HEK293 (cell line): ENCODE results near the gene DYNLT1.

Experiments
- CTCF ChIA-PET: fragments of 350-600 bp; formaldehyde crosslinking; extraction: SDS; loops from one replicate; lab custom pipeline; 2021; ENCODE audit warnings: antibody characterized with exemption; lab: Yijun Ruan, JAX
- POLR2A ChIA-PET: fragments of 300-600 bp; formaldehyde crosslinking; extraction: SDS; loops from one replicate; lab custom pipeline; 2020; ENCODE audit warnings: antibody characterized with exemption, inconsistent platforms; lab: Yijun Ruan, JAX
- H3K27ac ChIP-seq: fragments of 200-500 bp; sonication (Bioruptor generic); 2 replicates; pipeline ENCODE4 v1.5.1; 2014; ENCODE audit warnings: low read depth, low read length, control low read depth, inconsistent platforms; ENCODE audit errors: extremely low read depth
- H3K36me3 ChIP-seq, 2 experiments: fragments of 200-500 bp in 1 of 2; sonication (Bioruptor generic) in 1 of 2; 1 replicate in 1 of 2; 2 replicates in 1 of 2; pipeline ENCODE4 v1.5.1; 2014 to 2017; ENCODE audit warnings: inconsistent platforms in 2 of 2, low read length in 2 of 2; ENCODE audit not compliant: control insufficient read depth in 2 of 2, insufficient read depth in 1 of 2
- H3K4me1 ChIP-seq: fragments of 200-500 bp; sonication (Bioruptor generic); 2 replicates; pipeline ENCODE4 v1.5.1; 2014; ENCODE audit warnings: mild to moderate bottlenecking, low read length, inconsistent platforms; ENCODE audit not compliant: control insufficient read depth, insufficient read depth
- H3K4me3 ChIP-seq: 2 replicates; pipeline ENCODE4 v1.5.1; 2011; ENCODE audit warnings: low read depth, mild to moderate bottlenecking, control low read depth, low read length, moderate library complexity
- H3K9me3 ChIP-seq: fragments of 200-500 bp; sonication (Bioruptor generic); 2 replicates; pipeline ENCODE4 v1.5.1; 2014; ENCODE audit warnings: low read depth, low read length, inconsistent platforms; ENCODE audit not compliant: control insufficient read depth, insufficient read depth
- FEZF1 ChIP-seq: fragments of 450-650 bp; formaldehyde crosslinking; IDR thresholded peaks from 2 replicates; pipeline ENCODE4 v1.5.1; 2016; ENCODE audit warnings: missing biosample characterization, missing genetic modification characterization
- GLIS1 ChIP-seq: fragments of 450-650 bp; formaldehyde crosslinking; IDR thresholded peaks from 2 replicates; pipeline ENCODE4 v1.5.1; 2016; ENCODE audit warnings: missing biosample characterization, missing genetic modification characterization
- HOXC10 ChIP-seq: sonication (generic); formaldehyde crosslinking; IDR thresholded peaks from 2 replicates; pipeline ENCODE4 v1.8.1; 2023; ENCODE audit warnings: mild to moderate bottlenecking, missing genetic modification reagents
- SCRT2 ChIP-seq: fragments of 450-650 bp; formaldehyde crosslinking; IDR thresholded peaks from 2 replicates; pipeline ENCODE4 v1.5.1; 2016; ENCODE audit warnings: missing biosample characterization, missing genetic modification characterization
- ZBTB17 ChIP-seq: fragments of 450-650 bp; formaldehyde crosslinking; IDR thresholded peaks from 2 replicates; pipeline ENCODE4 v1.5.1; 2016; ENCODE audit warnings: missing biosample characterization, missing genetic modification characterization
- ZBTB21 ChIP-seq: fragments of 450-650 bp; formaldehyde crosslinking; IDR thresholded peaks from 2 replicates; pipeline ENCODE4 v1.5.1; 2017; ENCODE audit warnings: missing biosample characterization, missing genetic modification characterization
- ZIC2 ChIP-seq: fragments of 450-650 bp; formaldehyde crosslinking; IDR thresholded peaks from 2 replicates; pipeline ENCODE4 v1.5.1; 2016; ENCODE audit warnings: missing biosample characterization, missing genetic modification characterization
- ZNF2 ChIP-seq: fragments of 450-650 bp; formaldehyde crosslinking; IDR thresholded peaks from 2 replicates; pipeline ENCODE4 v1.5.1; 2016; ENCODE audit warnings: missing biosample characterization, missing genetic modification characterization
- ZNF302 ChIP-seq: fragments of 450-650 bp; formaldehyde crosslinking; IDR thresholded peaks from 2 replicates; pipeline ENCODE4 v1.5.1; 2016; ENCODE audit warnings: missing biosample characterization, missing genetic modification characterization, low read depth
- ZNF521 ChIP-seq: fragments of 450-650 bp; formaldehyde crosslinking; IDR thresholded peaks from 2 replicates; pipeline ENCODE4 v1.5.1; 2017; ENCODE audit warnings: missing biosample characterization, mild to moderate bottlenecking, missing genetic modification characterization
- ZNF549 ChIP-seq: fragments of 450-650 bp; IDR thresholded peaks from 2 replicates; pipeline ENCODE4 v1.5.1; 2018; ENCODE audit warnings: missing biosample characterization, missing genetic modification characterization, mild to moderate bottlenecking, inconsistent platforms, moderate library complexity
- ZNF629 ChIP-seq: fragments of 450-650 bp; formaldehyde crosslinking; IDR thresholded peaks from 2 replicates; pipeline ENCODE4 v1.5.1; 2017; ENCODE audit warnings: missing biosample characterization, missing genetic modification characterization
- ZNF701 ChIP-seq: fragments of 450-650 bp; formaldehyde crosslinking; IDR thresholded peaks from 2 replicates; pipeline ENCODE4 v1.5.1; 2016; ENCODE audit warnings: missing biosample characterization, missing genetic modification characterization
- ZSCAN30 ChIP-seq: fragments of 450-650 bp; IDR thresholded peaks from 2 replicates; pipeline ENCODE4 v1.5.1; 2018; ENCODE audit warnings: missing biosample characterization, mild to moderate bottlenecking, missing genetic modification characterization, moderate library complexity
- TF ChIP-seq, protein P1 (sequence below): fragments of 450-650 bp; formaldehyde crosslinking; IDR thresholded peaks from 2 replicates; pipeline ENCODE4 v1.5.1; 2016; ENCODE audit warnings: missing biosample characterization, missing genetic modification characterization, borderline replicate concordance
- TF ChIP-seq, protein P2 (sequence below): fragments of 450-650 bp; formaldehyde crosslinking; IDR thresholded peaks from 2 replicates; pipeline ENCODE4 v1.5.1; 2016; ENCODE audit warnings: missing biosample characterization, missing genetic modification characterization
- TF ChIP-seq, protein P3 (sequence below): fragments of 450-650 bp; formaldehyde crosslinking; IDR thresholded peaks from 2 replicates; pipeline ENCODE4 v1.5.1; 2017; ENCODE audit warnings: missing biosample characterization, missing genetic modification characterization
- TF ChIP-seq, protein P4 (sequence below): fragments of 450-650 bp; formaldehyde crosslinking; IDR thresholded peaks from 2 replicates; pipeline ENCODE4 v1.5.0; 2017; ENCODE audit warnings: missing biosample characterization, missing genetic modification characterization, borderline replicate concordance

The DYNLT1 gene

DNA sequence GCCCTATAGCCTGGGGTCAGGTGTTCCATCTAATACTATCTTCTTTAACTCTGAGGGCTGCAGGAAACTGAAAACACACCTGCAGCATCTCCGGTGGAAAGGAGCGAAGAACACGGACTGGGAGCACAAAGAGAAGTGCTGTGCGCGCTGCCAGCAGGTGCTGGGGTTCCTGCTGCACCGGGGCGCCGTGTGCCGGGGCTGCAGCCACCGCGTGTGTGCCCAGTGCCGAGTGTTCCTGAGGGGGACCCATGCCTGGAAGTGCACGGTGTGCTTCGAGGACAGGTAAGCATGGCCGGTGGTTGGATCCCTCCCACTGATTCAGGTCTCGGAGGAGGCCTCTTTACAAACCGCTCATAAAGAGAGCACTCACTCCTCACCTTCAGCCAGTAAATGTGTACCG, 20.8 kb upstream of the DYNLT1 start (continued):
- no peak for TF ChIP-seq ZSCAN30

DNA sequence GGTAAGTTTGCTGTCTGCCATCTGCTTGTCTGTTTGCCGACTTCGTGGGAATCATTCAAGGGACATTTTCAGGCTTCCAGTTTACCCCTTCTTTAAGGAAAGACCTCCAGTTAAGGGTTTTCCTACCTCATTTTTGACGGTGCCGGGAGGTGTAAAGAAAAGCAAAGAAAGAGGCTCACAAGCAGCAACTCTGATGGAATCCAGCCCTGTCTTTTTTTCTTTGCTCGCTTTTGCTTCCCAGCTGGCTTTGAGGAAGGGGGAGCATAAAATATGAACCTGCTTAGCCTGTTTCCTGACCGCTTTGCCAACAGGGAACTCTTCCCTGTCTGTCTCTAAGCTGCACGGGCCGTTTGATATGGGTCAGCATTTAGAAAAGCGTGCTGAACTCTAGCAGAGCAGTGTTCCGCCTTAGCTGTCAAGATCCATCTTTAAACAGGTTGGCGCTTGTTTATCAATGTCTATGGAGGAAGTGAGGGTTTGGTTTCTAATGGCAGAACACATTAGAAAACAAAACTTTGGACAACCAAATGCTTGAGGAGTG, 19.2 kb upstream of the DYNLT1 start:
- CTCF ChIA-PET = interaction anchor here (0.8 to 8.1 kb wide), 2 partner anchors 28 to 552 kb away, joined by 3 to 75 read pairs; no protein-coding TSS in a partner anchor
- Histone ChIP-seq H3K27ac (no peak overlapping the region), H3K4me3 (no peak overlapping the region), H3K9me3 (no peaks in the 10 kb centered on the region)
- TF ChIP-seq ZNF521 (tag by site-specific recombination) = no peak
- no peak for TF ChIP-seq ZNF629 (tag by site-specific recombination)
- no peak for TF ChIP-seq ZNF549
- TF ChIP-seq ZBTB17 (tag by site-specific recombination) = peak; percentile 63
- TF ChIP-seq, all 188 proteins: peak for 1
- Histone ChIP-seq H3K36me3 (no peaks in the 10 kb centered on the region), H3K4me1 (no peaks in the 10 kb centered on the region)
- POLR2A ChIA-PET = no interaction called here

DNA sequence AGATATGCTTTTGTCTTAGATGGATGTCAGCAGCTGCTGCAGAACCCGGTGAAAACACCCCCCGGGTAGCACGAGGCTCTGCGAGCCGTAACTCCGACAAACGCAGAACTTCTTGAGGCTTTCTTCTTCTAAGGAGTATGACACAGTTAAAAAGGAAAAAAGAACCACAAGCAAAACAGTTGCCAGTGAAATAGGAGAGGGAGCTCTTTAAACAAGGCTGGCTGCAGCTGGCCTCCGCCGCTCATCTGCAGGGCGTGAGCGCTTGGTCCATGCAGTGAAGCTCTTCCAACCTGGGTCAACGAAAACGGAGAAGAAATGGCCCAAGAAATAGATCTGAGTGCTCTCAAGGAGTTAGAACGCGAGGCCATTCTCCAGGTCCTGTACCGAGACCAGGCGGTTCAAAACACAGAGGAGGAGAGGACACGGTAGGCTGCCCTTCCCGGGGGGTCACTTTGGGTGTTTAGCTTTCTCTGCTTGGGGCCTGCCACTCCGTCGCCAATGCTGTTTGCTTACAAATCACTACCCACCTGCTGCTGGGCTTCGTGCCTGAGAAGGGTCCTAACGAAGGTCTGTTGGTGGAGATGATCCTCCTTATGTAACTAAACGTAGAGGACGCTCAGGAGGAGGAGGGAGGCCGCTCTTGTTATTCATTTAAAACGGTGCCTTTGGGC, 18.5 kb upstream of the DYNLT1 start:
- POLR2A ChIA-PET = no interaction called here
- CTCF ChIA-PET = interaction anchor here (0.6 to 8.1 kb wide), 6 partner anchors 22 to 551 kb away, joined by 3 to 75 read pairs (median 3); no protein-coding TSS in a partner anchor
- no peak overlapping the region for H3K27ac ChIP-seq
- TF ChIP-seq SCRT2 = no peak
- peak; percentile 56 for TF ChIP-seq GLIS1
- no peak for TF ChIP-seq ZNF302 (tag by site-specific recombination)
- TF ChIP-seq, protein P1, sequence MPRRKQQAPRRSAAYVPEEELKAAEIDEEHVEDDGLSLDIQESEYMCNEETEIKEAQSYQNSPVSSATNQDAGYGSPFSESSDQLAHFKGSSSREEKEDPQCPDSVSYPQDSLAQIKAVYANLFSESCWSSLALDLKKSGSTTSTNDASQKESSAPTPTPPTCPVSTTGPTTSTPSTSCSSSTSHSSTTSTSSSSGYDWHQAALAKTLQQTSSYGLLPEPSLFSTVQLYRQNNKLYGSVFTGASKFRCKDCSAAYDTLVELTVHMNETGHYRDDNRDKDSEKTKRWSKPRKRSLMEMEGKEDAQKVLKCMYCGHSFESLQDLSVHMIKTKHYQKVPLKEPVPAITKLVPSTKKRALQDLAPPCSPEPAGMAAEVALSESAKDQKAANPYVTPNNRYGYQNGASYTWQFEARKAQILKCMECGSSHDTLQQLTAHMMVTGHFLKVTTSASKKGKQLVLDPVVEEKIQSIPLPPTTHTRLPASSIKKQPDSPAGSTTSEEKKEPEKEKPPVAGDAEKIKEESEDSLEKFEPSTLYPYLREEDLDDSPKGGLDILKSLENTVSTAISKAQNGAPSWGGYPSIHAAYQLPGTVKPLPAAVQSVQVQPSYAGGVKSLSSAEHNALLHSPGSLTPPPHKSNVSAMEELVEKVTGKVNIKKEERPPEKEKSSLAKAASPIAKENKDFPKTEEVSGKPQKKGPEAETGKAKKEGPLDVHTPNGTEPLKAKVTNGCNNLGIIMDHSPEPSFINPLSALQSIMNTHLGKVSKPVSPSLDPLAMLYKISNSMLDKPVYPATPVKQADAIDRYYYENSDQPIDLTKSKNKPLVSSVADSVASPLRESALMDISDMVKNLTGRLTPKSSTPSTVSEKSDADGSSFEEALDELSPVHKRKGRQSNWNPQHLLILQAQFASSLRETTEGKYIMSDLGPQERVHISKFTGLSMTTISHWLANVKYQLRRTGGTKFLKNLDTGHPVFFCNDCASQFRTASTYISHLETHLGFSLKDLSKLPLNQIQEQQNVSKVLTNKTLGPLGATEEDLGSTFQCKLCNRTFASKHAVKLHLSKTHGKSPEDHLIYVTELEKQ (tag by site-specific recombination) = no peak
- no peak for TF ChIP-seq ZNF701 (tag by site-specific recombination)
- TF ChIP-seq, protein P2, sequence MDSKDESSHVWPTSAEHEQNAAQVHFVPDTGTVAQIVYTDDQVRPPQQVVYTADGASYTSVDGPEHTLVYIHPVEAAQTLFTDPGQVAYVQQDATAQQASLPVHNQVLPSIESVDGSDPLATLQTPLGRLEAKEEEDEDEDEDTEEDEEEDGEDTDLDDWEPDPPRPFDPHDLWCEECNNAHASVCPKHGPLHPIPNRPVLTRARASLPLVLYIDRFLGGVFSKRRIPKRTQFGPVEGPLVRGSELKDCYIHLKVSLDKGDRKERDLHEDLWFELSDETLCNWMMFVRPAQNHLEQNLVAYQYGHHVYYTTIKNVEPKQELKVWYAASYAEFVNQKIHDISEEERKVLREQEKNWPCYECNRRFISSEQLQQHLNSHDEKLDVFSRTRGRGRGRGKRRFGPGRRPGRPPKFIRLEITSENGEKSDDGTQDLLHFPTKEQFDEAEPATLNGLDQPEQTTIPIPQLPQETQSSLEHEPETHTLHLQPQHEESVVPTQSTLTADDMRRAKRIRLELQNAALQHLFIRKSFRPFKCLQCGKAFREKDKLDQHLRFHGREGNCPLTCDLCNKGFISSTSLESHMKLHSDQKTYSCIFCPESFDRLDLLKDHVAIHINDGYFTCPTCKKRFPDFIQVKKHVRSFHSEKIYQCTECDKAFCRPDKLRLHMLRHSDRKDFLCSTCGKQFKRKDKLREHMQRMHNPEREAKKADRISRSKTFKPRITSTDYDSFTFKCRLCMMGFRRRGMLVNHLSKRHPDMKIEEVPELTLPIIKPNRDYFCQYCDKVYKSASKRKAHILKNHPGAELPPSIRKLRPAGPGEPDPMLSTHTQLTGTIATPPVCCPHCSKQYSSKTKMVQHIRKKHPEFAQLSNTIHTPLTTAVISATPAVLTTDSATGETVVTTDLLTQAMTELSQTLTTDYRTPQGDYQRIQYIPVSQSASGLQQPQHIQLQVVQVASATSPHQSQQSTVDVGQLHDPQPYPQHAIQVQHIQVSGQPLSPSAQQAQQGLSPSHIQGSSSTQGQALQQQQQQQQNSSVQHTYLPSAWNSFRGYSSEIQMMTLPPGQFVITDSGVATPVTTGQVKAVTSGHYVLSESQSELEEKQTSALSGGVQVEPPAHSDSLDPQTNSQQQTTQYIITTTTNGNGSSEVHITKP (tag by site-specific recombination) = no peak
- no peak for TF ChIP-seq ZBTB21 (tag by site-specific recombination)
- peak; percentile 74 for TF ChIP-seq ZIC2 (tag by site-specific recombination)
- TF ChIP-seq FEZF1 = no peak
- no peak for TF ChIP-seq ZNF2 (tag by site-specific recombination)
- no peak for TF ChIP-seq HOXC10 (CRISPR knock-in tag)
- TF ChIP-seq, protein P3, sequence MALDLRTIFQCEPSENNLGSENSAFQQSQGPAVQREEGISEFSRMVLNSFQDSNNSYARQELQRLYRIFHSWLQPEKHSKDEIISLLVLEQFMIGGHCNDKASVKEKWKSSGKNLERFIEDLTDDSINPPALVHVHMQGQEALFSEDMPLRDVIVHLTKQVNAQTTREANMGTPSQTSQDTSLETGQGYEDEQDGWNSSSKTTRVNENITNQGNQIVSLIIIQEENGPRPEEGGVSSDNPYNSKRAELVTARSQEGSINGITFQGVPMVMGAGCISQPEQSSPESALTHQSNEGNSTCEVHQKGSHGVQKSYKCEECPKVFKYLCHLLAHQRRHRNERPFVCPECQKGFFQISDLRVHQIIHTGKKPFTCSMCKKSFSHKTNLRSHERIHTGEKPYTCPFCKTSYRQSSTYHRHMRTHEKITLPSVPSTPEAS (tag by site-specific recombination) = no peak
- TF ChIP-seq, protein P4, sequence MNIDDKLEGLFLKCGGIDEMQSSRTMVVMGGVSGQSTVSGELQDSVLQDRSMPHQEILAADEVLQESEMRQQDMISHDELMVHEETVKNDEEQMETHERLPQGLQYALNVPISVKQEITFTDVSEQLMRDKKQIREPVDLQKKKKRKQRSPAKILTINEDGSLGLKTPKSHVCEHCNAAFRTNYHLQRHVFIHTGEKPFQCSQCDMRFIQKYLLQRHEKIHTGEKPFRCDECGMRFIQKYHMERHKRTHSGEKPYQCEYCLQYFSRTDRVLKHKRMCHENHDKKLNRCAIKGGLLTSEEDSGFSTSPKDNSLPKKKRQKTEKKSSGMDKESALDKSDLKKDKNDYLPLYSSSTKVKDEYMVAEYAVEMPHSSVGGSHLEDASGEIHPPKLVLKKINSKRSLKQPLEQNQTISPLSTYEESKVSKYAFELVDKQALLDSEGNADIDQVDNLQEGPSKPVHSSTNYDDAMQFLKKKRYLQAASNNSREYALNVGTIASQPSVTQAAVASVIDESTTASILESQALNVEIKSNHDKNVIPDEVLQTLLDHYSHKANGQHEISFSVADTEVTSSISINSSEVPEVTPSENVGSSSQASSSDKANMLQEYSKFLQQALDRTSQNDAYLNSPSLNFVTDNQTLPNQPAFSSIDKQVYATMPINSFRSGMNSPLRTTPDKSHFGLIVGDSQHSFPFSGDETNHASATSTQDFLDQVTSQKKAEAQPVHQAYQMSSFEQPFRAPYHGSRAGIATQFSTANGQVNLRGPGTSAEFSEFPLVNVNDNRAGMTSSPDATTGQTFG (tag by site-specific recombination) = no peak
- TF ChIP-seq, all 188 proteins: peak for 2
- Histone ChIP-seq H3K4me1 (no peaks in the 10 kb centered on the region), H3K9me3 (no peaks in the 10 kb centered on the region), H3K4me3 (no peak overlapping the region), H3K36me3 (no peaks in the 10 kb centered on the region)
